Measurements from ENCODE around the gene SCARF2. TPM values are rescaled to one million over a fixed set of nuclear protein-coding genes. Genes with fewer than 3 reads are reported as not detected.

The SCARF2 gene
- total RNA-seq, 1 donor from 2014 or later, result 23.4 TPM

DNA sequence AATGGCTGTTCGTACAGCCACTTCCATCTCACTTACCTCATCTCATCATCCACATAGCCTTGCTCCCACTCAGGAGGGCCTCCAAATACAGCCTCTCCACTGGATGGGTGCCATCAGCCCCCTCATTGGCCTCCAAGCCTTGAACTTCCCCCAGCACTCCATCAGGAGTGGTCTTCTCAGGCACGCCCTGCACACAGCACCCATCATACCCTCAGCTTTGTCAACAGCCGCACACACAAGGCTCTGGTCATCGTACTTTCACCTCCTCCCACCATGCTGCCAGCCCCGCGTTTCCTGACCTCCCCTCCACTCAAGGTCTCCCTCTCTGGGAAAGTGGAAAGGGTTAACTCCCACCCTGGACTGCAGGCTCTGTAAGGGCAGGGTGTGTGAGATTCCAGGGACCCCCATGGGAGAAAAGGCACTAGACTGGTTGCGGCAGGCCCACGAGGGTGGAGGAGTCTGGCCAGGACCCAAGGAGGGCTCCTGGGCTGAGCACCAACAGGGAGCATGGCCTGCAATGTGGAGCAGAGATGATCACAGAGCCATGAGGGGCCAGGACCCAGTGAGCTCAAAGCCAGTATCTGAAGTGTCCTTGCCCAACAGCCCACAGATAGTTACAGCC, 21.0 kb upstream of the SCARF2 start:
- peaks cover 26% of the 10 kb centered on the region for H3K4me1 Mint-ChIP-seq
- H3K27ac Mint-ChIP-seq (ENCODE audit: unreplicated experiment), result no peak overlapping the region
- peak overlapping the region; percentile 12 for H3K4me3 Mint-ChIP-seq
- no peak for DNase-seq (ENCODE audit: low read depth, low spot score)
- peaks cover 10% of the 10 kb centered on the region for H3K36me3 Mint-ChIP-seq (ENCODE audit: low read depth)
- TF ChIP-seq, protein P1, sequence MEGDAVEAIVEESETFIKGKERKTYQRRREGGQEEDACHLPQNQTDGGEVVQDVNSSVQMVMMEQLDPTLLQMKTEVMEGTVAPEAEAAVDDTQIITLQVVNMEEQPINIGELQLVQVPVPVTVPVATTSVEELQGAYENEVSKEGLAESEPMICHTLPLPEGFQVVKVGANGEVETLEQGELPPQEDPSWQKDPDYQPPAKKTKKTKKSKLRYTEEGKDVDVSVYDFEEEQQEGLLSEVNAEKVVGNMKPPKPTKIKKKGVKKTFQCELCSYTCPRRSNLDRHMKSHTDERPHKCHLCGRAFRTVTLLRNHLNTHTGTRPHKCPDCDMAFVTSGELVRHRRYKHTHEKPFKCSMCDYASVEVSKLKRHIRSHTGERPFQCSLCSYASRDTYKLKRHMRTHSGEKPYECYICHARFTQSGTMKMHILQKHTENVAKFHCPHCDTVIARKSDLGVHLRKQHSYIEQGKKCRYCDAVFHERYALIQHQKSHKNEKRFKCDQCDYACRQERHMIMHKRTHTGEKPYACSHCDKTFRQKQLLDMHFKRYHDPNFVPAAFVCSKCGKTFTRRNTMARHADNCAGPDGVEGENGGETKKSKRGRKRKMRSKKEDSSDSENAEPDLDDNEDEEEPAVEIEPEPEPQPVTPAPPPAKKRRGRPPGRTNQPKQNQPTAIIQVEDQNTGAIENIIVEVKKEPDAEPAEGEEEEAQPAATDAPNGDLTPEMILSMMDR (conservative IDR thresholded peaks at IDR 0.05), result no peak
- no peaks in the 10 kb centered on the region for H3K9me3 Mint-ChIP-seq
- H3K27me3 Mint-ChIP-seq (ENCODE audit: low read depth), result no peaks in the 10 kb centered on the region

GRCh38 chr22:20457506-20458240, 20.0 kb upstream of the SCARF2 start:
- peaks cover 26% of the 10 kb centered on the region for H3K4me1 Mint-ChIP-seq
- H3K27ac Mint-ChIP-seq (ENCODE audit: unreplicated experiment), result no peak overlapping the region
- H3K4me3 Mint-ChIP-seq, result no peak overlapping the region
- peaks cover 10% of the 10 kb centered on the region for H3K36me3 Mint-ChIP-seq (ENCODE audit: low read depth)
- no peak for DNase-seq (ENCODE audit: low read depth, low spot score)
- no peaks in the 10 kb centered on the region for H3K9me3 Mint-ChIP-seq
- TF ChIP-seq, protein P1 (conservative IDR thresholded peaks at IDR 0.05), result no peak
- no peaks in the 10 kb centered on the region for H3K27me3 Mint-ChIP-seq (ENCODE audit: low read depth)

DNA sequence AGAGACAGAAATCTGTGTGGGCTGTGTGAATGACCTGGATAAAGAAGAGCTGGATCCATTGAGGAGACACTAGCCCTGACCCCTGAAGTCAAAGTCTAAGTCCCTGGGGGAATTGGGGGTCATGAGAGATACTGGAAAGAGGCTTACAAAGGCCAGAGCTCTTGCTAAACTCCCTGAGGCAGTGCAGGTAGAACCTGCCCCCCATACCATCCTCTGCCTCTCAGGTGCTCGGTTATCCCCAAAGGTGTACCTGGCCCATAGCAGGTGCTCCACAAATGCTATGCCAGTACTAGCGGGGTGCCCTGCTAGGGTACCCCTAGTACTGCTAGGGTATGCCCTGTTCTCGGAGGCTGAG, 19.1 kb upstream of the SCARF2 start:
- H3K4me1 Mint-ChIP-seq, result peaks cover 26% of the 10 kb centered on the region
- H3K36me3 Mint-ChIP-seq (ENCODE audit: low read depth), result peaks cover 10% of the 10 kb centered on the region
- H3K27me3 Mint-ChIP-seq (ENCODE audit: low read depth), result no peaks in the 10 kb centered on the region
- H3K27ac Mint-ChIP-seq (ENCODE audit: unreplicated experiment), result peak overlapping the region; percentile 87
- DNase-seq (ENCODE audit: low read depth, low spot score), result no peak
- H3K9me3 Mint-ChIP-seq, result no peaks in the 10 kb centered on the region
- H3K4me3 Mint-ChIP-seq, result peak overlapping the region; percentile 0
- TF ChIP-seq, protein P1 (conservative IDR thresholded peaks at IDR 0.05), result no peak

DNA sequence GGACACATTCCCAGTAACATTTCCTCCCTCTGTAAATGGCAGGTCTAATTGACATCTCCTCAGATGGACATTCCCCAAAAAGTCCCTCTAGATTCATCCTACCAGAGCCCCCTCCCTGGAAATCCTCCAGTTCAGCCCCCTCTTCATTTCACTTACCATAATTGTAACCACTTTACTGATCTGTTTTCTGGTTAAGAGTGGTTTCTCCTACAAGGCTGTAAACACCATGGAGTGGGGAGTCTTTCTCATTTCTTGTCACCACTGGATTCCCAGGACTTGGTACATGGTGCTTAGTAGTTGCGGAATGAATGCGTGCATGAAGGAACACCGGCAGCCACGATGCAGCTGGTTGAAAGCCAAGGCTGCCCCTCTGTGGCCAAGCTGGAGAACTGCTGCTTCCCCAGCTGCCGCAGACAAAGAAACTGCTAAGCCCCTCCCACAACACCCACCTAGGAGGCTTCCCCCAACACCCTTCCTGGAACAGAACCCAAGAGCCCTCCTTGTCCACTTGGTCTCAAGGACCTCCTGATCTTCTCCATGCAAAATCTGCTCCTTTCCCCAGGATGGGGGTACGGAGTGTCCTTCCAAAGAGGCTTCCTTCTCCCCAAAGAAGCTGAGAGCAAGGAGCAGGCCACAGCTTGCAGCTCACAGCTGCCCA, 18.6 kb upstream of the SCARF2 start:
- H3K36me3 Mint-ChIP-seq (ENCODE audit: low read depth), result peaks cover 13% of the 10 kb centered on the region
- TF ChIP-seq, protein P1 (conservative IDR thresholded peaks at IDR 0.05), result peak; percentile 90
- no peaks in the 10 kb centered on the region for H3K9me3 Mint-ChIP-seq
- DNase-seq (ENCODE audit: low read depth, low spot score), result peak; percentile 72
- H3K27ac Mint-ChIP-seq (ENCODE audit: unreplicated experiment), result peak overlapping the region; percentile 87
- H3K27me3 Mint-ChIP-seq (ENCODE audit: low read depth), result no peaks in the 10 kb centered on the region
- peak overlapping the region; percentile 0 for H3K4me3 Mint-ChIP-seq
- peaks cover 26% of the 10 kb centered on the region for H3K4me1 Mint-ChIP-seq

GRCh38 chr22:20455709-20456063, 18.1 kb upstream of the SCARF2 start:
- DNase-seq (ENCODE audit: low read depth, low spot score), result no peak
- Mint-ChIP-seq H3K27me3 (ENCODE audit: low read depth) (no peaks in the 10 kb centered on the region), H3K27ac (ENCODE audit: unreplicated experiment) (no peak overlapping the region), H3K4me1 (peaks cover 21% of the 10 kb centered on the region), H3K9me3 (no peaks in the 10 kb centered on the region), H3K36me3 (ENCODE audit: low read depth) (peaks cover 11% of the 10 kb centered on the region), H3K4me3 (no peak overlapping the region)
- TF ChIP-seq, protein P1 (conservative IDR thresholded peaks at IDR 0.05), result no peak

Data from neural crest cell (in vitro differentiated cells).